ENCODE results near the gene XRCC2.
"Not testable (repeated sequence)": the region's sequence is repeated elsewhere in the genome, so short reads cannot be mapped to it uniquely, and the experiment has no call there.

Gene XRCC2

DNA sequence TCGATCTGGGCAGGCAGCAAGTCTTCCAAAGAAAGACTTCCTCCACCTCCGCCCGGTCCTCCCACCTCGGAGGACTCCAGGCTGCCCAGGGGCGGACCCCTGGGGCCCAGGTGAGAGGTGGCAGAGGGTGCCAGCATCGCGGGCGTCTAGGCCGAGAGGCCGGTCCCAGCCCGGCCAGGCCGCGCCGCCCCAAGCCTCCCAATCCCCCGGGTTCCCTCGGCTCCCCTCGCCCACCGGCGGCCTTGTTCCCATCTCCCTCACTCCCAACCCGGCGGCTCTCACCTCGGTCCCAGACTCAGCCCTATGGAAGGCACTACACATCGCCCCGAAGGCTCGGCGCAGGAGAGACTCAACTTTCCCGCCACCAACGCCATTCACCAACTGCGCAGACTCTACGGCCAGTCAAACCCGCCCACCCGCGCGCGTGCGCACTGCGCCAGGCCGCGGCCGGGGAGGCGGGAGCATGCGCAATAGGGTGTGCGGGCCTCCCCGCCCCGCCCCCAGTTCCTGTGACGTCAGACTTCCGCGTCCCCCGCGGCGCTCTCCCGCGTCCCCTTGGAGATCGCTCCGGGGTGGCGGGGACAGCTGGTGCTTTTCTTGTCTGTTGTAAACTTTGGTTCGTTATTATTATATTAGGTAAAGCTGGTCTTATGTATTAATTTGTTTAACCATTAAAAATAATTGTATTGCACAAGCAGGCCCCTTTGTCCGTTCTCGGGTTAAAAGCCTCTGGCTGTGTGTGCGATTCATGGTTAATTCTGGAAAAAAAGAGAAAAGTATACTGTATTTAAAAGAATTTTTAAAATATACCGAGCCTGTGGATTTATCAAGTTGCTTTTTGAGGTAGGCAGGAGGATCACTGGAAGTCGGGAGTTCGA, at the start of gene XRCC2:
TSS of gene XRCC2 (minus strand) at position 383 of the 878 bp plus-strand sequence. CDS start at position 321, 62 bp downstream.
- peak; percentile 88 for DNase-seq

DNA sequence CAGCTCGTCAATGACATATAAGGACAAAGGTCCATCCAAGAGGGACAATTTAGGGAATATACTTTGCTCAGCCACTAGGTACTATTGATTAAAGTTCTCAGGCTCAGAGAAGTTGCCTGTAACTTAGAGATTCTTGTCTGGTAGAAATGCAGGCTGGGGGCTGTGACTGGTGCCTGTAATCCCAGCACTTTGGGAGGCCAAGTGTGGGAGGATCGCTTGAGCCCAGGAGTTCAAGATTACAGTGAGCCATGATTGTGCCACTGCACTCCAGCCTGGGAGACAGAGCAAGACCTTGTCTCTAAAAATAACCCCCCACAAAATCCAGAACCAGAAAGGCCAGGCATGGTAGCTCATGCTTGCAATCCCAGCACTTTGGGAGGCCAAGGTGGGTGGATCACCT, 47.4 kb upstream of the XRCC2 start:
- no peak for DNase-seq

DNA sequence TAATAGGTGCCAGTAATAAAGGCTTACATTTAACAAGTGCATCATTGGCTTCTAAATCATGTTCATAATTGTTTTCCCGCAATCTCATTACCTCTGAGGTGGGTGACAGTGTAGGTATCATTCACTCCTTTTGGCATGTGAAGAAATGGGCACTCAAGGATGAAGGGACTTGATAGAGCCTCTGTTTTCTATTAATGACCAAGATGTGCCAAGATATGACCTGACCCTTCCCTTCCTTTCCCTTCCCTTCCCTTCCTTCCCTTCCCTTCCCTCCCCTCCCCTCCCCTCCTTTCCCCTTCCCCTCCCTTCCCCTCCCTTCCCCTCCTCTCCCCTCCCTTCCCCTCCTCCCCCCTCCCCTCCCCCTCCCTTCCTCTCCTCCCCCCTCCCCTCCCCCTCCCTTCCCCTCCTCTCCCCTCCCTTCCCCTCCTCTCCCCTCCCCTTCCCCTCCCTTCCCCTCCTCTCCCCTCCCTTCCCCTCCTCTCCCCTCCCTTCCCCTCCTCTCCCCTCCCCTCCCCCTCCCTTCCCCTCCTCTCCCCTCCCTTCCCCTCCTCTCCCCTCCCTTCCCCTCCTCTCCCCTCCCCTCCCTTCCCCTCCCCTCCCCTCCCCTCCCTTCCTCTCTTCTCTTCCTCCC, 36.6 kb upstream of the XRCC2 start:
- DNase-seq = not testable (repeated sequence)

DNA sequence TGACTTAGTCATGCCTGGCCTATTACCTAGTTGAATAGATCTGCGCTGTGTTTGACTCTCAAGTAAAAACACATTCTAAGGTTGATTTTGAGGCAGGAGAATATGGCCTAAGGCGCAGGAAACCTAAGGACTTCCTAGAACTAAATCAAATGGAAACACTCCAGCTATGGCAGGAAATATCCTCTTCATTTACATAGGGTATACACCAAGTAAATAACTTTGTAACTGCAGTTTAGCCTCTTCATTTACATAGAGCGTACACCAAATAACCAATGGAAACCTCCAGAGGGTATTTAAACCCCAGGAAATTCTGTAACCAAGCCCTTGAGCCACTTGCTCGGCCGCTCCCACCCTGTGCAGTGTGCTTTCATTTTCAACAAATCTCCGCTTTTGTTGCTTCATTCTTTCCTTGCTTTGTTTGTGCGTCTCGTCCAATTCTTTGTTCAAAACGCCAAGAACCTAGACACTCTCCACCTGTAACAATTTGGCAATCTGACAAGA, 35.6 kb upstream of the XRCC2 start:
- no peak for DNase-seq

DNA sequence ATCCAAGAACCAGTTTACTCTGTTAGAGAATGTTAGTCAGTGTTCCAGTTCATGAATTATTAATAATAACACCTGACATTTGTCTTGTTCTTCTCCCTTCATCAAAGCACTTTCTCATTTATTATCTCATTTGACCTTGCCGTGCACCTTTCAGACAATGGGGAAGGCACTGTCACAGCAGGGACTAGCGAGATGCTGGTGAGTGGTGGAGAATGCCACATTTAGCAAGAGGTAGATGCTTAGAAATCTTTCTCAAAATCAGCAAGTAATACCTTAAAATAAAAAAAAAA, 34.2 kb upstream of the XRCC2 start:
- no peak for DNase-seq

DNA sequence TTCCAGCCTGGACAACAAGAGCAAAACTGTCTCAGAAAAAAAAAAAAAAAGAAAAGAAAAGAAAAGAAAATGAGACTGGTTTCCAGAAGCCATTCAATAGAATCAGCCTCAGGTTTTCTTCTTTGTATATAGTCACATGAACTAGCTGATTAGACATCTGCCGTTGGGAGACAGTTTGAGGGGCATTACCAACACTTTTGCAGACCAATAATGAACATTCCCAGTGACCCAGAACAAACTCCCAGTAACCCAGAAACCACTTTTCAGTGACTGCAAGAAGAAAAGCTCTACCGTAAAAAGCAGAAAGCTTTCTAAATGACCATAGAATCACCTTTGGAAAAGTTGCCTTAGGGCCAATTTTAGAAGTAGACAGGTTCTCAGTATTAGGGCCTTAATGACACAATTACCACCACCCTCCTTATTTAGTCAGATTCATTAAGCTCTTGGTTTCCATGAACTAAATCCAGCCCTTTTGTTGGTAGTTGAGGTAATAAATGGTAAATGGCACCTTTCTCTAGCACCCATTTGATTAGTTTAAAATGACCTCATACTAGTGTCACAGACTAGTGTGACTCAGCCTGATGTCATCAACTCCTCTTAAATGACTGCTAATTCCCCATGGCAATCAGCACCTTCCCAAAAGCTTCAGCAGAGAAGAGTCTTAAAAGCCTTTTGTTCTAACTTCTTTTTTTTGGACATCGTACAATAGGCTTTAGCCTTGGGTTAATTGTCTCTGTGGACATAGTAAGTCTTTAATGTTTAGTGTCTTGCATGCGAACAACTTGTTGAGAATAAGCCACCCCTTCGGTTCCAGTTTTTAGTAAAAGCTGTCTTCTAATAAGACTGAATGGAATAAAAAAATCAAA, 33.6 kb upstream of the XRCC2 start:
- peak; percentile 36 for DNase-seq

DNA sequence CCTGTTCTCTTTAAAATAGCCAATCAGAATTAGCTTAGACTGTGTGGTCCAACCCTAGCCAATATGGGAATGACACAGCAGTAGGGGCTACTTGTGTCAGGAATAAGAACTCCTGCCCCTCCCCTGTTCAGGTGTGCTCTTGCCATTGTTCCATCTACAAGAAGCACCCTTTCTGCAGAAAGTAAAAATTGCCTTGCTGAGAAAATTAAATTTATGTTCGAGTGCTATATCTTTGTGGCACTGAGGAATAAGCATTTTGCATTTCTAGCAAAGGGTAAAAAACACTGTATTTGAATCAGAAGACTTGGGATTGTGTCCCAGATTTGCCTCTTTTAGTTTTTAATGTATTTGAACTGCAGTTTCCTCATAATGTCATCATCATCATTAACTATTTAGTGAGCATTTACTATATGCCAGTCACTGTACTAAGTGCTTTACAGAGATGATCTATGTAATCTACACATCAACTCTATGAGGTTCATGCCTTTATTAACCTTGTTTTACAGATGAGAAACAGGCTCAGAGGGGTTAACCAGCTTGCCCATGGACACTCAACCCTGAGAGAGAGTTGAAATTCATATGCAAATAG, 28.9 kb upstream of the XRCC2 start:
- no peak for DNase-seq

DNA sequence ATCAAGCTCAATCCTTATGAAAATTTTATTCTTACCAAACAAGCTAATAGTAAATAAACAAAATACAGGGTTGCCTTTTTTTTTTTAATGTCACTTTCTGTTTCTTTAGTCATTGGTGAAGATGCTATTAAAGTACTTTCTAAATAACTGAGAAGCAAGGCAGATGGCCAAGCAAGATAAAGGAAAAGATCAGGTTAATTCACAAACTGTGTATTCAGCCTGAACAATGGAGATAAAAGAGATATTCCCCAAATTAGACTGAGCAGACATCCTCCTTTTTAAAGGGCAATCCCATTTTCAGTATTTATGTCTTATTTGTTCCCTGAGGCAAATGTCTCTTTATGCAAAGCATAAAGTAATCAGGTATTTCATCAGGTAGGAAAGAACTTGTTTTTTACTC, 23.1 kb upstream of the XRCC2 start:
- DNase-seq = no peak

DNA sequence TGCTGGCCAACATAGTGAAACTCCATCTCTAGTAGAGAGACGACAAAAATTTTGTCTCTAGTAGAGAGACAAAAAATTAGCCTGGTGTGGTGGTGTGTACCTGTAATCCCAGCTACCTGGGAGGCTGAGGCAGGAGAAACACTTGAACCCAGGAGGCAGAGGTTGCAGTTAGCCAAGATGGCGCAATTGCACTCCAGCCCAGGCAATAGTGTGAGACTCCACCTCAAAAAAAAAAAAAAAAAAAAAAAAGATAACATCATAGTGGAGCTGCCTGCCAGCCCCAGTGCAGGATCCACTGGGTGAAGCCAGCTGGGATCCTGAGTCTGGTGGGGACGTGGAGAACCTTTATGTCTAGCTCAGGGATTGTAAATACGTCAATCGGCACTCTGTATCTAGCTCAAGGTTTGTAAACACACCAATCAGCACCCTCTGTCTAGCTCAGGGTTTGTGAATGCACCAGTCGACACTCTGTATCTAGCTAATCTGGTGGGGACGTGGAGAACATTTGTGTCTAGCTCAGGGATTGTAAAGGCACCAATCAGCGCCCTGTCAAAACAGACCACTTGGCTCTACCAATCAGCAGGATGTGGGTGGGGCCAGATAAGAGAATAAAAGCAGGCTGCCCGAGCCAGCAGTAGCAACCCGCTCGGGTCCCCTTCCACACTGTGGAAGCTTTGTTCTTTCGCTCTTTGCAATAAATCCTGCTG, 21.5 kb upstream of the XRCC2 start:
- not testable (repeated sequence) for DNase-seq

DNA sequence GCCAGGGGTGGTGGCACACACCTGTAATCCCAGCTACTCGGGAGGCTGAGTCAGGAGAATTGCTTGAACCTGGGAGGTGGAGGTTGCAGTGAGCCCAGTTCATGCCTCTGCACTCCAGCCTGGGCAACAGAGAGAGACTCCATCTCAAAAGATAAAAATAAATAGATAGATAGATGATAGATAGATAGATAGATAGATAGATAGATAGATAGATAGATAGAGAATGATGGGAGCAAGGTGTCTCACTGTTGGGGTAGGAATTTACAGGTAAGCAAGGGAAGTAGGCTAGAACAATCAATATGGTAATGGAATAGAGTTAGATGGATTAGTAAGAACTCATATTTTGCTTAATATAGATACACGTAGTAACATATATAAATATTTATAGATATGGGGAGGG, 16.3 kb upstream of the XRCC2 start:
- not testable (repeated sequence) for DNase-seq

DNA sequence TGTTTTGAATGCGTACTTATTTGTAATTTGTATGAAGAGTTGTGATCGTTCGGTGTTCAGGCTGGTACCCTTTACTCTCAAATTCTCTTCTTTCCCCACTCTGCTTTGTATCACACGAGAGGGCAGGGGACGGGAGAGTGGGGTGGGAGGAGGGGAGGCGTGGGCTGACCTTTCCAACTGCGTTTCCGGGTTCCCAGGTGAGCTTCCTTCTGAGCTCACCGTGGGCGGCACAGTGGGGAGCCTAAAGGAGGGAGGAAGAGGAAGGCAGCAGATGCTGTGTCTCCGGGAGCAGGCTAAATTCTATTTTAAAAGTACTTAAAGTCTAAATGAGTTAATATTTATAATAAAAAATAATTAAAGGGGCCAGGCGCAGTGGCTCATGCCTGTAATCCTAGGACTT, 7.4 kb upstream of the XRCC2 start:
- DNase-seq = no peak

DNA sequence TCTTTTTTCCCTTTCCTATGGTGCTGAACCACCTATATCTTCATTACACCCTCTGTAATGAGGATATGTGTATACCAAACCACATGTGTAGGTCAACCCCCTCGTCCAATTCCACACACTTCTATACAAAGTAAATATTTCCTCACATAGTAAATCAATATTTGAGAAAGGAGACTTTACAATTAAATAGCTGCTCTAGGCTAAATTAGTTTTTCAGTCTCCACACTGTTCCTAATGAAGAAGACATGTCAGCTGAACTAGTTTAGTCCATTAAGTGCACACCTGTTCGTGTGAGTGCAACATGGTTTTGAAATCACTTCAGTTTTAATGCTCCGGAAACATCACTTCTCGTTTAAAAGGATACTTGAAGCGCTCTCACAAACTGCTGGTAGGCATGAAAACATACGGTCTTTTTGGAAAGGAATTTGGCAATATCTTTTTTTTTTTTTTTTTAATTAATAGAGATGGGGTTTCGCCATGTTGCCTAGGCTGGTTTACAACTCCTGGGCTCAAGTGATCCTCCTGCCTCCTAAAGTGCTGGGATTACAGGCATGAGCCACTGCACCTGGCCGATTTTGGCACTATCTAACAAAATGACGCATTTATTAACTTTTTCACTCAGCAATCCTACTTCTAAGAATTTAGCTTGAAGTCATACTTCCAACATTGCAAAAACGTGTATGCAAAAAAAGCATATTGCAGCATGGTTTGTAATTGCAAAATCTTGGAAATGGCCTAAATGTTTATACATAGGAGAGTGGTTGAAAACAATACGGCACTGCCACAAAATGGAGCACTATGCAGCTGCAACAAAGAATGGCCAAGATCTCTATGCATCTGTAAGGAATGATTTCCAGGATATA, 2.1 kb upstream of the XRCC2 start:
- DNase-seq = no peak

DNA sequence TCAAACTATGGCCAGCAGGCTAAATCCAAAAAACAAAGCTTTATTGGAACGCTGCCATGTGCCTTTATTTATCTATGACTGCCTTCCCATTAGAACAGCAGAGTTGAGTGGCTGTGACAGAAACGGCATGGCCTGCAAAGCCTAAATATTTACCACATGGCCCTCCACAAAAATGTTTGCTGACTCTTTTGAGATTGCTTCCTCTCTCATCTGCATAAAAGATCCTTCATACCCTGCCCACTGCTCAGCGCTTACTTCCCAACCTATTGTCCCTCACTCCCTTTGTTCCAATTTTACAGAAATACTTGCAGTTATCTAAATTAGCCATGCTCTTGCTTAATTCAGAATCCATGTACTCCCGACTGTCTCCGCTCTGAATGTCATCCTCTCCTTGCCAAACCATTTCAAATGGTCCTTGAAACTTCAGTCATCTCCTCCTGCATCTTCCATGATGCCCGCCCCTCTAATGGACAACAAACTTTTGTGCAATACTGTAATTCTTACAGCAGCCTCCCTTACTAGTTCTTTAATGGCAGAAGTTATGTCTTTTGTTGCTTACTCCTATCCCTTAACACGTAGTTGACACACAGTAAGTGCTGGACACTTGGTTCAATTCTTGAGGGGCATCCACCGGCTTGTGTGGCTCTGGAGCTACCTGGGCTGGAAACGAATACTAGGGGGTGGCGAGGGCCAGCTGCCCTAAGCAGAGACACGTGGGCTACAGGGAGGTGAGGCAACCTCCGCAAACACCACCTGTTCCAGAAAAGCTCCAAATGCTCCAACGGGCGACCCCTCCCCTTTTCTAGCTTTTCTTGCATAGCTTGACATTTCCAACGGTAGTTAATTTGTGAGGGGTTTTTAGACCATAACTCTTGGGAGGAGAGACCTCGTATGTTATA, 832 bp downstream of the XRCC2 start:
- DNase-seq = peak; percentile 12

DNA sequence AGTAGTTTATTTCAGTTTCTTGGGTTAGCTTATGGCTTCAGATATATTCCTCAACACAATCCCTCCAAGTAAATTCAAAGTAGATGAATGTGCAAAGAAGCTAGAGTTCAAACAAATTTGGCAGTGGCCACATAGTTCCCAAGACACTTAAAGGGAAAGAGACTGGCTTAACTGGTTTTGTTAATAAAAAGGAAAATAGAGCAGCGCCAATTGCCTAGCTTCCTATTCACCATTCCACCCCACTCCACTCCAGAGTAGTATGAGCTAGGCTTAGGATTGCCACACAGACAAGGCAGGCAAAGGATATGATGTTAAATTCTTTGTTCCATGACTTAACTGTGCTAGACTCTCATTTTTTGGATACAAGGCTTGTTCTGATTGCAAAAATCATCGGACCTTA, 2.0 kb downstream of the XRCC2 start:
- no peak for DNase-seq

DNA sequence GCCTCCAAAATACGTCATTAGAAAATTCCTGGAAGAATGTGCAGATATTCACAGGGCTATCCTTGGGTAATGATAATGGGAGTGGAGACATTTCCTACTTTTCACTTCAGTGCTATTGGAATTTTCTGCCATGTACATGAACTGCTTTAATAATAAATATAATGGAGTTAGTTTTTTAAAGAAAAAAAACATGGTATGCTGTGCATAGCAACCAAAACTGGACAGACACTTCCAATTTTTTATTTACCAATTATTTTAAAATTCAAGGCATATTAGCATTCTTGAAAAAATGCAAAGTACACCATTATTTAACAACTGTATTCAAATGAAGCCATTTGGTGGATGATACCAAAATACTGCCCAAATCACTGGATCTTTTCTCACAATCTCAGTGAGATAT, 3.3 kb downstream of the XRCC2 start:
- no peak for DNase-seq

DNA sequence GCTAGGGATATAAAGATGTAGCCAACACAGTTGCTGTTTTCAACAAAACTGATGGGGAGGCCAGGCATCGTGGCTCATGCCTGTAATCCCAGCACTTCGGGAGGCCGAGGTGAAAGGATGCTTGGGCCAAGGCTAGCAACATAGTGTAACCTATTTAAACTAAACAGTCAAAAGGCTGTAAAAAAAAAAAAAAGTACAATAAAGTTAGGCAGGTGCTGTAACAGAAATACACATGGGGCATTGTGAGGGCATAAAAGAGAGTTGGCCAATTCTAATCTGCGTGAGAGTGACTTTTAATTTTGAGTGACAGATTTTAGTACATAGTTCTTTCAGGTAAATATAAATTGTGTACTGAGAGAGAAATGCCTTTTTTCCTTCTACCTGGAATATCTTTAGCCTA, 6.2 kb downstream of the XRCC2 start:
- no peak for DNase-seq

DNA sequence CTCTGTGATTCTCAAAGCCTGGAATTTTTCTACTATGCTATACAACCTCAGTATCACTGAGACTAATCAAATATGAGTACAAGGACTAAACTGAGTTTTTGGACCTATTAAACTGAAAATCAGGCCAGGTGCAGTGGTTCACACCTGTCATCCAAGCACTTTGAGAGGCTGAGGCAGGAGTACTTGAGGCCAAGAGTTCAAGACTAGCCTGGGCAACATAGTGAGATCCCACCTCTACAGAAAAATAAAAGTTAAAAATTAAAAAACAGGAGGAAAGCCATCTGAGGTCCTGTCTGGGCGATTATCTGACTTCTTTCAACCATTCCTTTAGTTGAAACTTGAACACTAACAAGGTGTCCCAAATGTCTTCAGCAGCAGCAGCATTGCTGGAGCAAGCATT, 7.0 kb downstream of the XRCC2 start:
- no peak for DNase-seq

DNA sequence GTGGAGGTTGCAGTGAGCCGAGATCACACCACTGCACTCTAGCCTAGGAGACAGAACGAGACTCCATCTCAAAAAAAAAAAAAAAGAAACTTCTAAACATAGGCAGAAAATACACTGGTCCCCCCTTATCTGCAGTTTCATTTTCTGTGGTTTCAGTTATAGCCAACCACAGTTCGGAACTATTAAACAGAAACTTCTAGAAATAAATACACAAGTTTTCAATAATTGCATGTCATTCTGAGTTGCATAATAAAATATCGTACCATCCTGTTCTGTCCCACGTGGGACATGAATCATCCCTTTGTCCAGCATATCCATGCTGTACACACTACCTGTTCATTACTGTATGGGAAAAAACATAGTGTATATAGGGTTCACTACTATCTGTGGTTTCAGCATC, 8.0 kb downstream of the XRCC2 start:
- DNase-seq = no peak

DNA sequence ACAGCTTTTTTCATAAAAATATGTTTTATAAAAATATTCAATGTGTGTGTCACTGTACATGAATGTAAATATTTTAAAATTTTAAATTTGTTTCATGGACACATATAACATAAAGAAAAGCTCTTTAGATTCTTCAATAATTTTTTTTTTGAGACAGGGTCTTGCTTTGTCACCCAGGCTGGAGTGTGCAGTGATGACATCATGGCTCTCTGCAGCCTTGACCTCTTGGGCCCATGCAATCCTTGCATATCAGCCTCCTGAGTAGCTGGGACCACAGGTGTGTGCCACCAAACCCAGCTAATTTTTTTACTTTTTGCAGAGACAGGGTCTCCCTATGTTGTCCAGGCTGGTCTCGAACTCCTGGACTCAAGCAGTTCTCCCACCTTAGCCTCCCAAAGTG, 9.9 kb downstream of the XRCC2 start:
- no peak for DNase-seq

DNA sequence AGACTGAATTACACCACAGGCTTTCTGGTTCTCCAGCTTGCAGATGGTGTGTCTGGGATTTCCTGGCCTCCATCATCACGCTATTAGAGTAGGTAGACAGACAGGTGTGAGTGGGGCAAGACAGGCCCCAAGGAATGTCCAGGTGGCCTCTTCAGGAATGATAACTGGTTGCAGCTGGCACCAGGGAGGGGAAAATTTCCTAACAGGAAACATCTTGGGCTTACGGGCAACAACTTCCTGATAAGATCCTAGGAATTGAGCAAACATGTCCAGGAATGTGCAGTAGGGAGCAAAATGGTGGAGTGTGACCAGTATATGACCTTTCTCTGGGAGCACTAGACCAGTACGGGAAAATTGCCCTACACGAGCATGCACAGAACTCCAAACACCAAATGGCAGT, 11.3 kb downstream of the XRCC2 start:
- DNase-seq = no peak

Data from HCEC 1CT (cell line).